Endodermal cell (in vitro differentiated cells): ENCODE data around the gene GTF3C2. TPM values are rescaled to one million over a fixed set of nuclear protein-coding genes. Genes with fewer than 3 reads are reported as not detected.

ENCODE experiments used
- DNase-seq: peaks from one replicate; pipeline ENCODE4 v3.0.0-alpha.2; 2017
- H3K27ac ChIP-seq: 2 replicates; pipeline ENCODE4 v1.5.1; 2013; ENCODE audit warnings: mild to moderate bottlenecking, low read depth, low read length, moderate library complexity
- H3K27me3 ChIP-seq: 2 replicates; pipeline ENCODE4 v1.6.1; 2013; ENCODE audit warnings: mild to moderate bottlenecking, low read length, moderate library complexity; ENCODE audit not compliant: insufficient read depth, control insufficient read depth, poor library complexity, severe bottlenecking
- H3K36me3 ChIP-seq: 2 replicates; pipeline ENCODE4 v1.7.0; 2013; ENCODE audit warnings: mild to moderate bottlenecking, low read length, moderate library complexity; ENCODE audit not compliant: control insufficient read depth, insufficient read depth
- H3K4me1 ChIP-seq: one replicate; pipeline ENCODE4 v1.7.0; 2013; ENCODE audit warnings: low read length; ENCODE audit not compliant: control insufficient read depth, insufficient read depth
- H3K4me3 ChIP-seq: 2 replicates; pipeline ENCODE4 v1.5.1; 2013; ENCODE audit warnings: mild to moderate bottlenecking, low read length, moderate library complexity
- H3K9ac ChIP-seq: 2 replicates; pipeline ENCODE4 v1.6.1; 2013; ENCODE audit warnings: mild to moderate bottlenecking, low read length, moderate library complexity; ENCODE audit not compliant: poor library complexity, severe bottlenecking; ENCODE audit errors: extremely low read depth
- H3K9me3 ChIP-seq: 2 replicates; pipeline ENCODE4 v1.6.1; 2013; ENCODE audit warnings: mild to moderate bottlenecking, low read length, moderate library complexity; ENCODE audit not compliant: control insufficient read depth
- H3K27ac Mint-ChIP-seq: 2 replicates; pipeline ENCODE4 v1.8.0; 2020; ENCODE audit warnings: mixed read lengths
- H3K27me3 Mint-ChIP-seq: 2 replicates; pipeline ENCODE4 v1.8.0; 2021; ENCODE audit warnings: mild to moderate bottlenecking, mixed read lengths; ENCODE audit not compliant: insufficient read depth
- H3K36me3 Mint-ChIP-seq: 2 replicates; pipeline ENCODE4 v1.8.0; 2020; ENCODE audit warnings: low read depth, mixed read lengths
- H3K4me1 Mint-ChIP-seq: 2 replicates; pipeline ENCODE4 v1.8.0; 2020; ENCODE audit warnings: mixed read lengths
- H3K4me3 Mint-ChIP-seq: 2 replicates; pipeline ENCODE4 v1.8.0; 2020; ENCODE audit warnings: mild to moderate bottlenecking, moderate library complexity, mixed read lengths
- H3K9me3 Mint-ChIP-seq: 2 replicates; pipeline ENCODE4 v1.8.0; 2020; ENCODE audit warnings: mild to moderate bottlenecking, mixed read lengths
- CTCF ChIP-seq: fragments of 200-600 bp; sonication (generic); conservative IDR thresholded peaks from 2 replicates; pipeline ENCODE4 v1.5.0; 2021; ENCODE audit warnings: antibody characterized with exemption, mild to moderate bottlenecking
- WGBS, 2 experiments: methylation state at CpG; one replicate each; pipeline versions ENCODE4 v1.1.5 to v1.1.7; 2013; ENCODE audit warnings: missing lambda C conversion rate in 2 of 2, mixed read lengths in 1 of 2; ENCODE audit not compliant: insufficient coverage in 1 of 2, insufficient read length in 1 of 2; 5-methylcytosine and 5-hydroxymethylcytosine counted together
- total RNA-seq, 2 donors: library from RNA; stranded (reverse); fragmentation: NEBNext Ultra II Directional in 1 of 2; extraction: Animal tissue kit (Norgen Biotek cat#: 25700) in 1 of 2; gene quantifications; 2 replicates in 1 of 2; 3 replicates in 1 of 2; pipeline ENCODE4 v1.2.1, GENCODE V29; 2021

The GTF3C2 gene
- total RNA-seq, 2 donors from 2014 or later: 105 to 120 TPM

GRCh38 chr2:27376866-27377617, 20.5 kb upstream of the GTF3C2 start:
- no peak overlapping the region for H3K27ac ChIP-seq
- H3K27ac Mint-ChIP-seq: peak overlapping the region; percentile 48
- peaks cover 64% of the 10 kb centered on the region for H3K36me3 Mint-ChIP-seq
- no peaks in the 10 kb centered on the region for H3K9me3 ChIP-seq
- no peak overlapping the region for H3K9ac ChIP-seq
- peaks cover 82% of the 10 kb centered on the region for H3K36me3 ChIP-seq
- no peak for TF ChIP-seq CTCF
- H3K27me3 Mint-ChIP-seq: no peaks in the 10 kb centered on the region
- DNase-seq: no peak
- H3K4me1 ChIP-seq: peaks cover 4% of the 10 kb centered on the region
- WGBS, 2 experiments: 80 to 81% methylated on average over 6 to 10 of the region's 10 CpGs
- H3K27me3 ChIP-seq: no peaks in the 10 kb centered on the region
- H3K4me3 Mint-ChIP-seq: no peak overlapping the region
- H3K9me3 Mint-ChIP-seq: no peaks in the 10 kb centered on the region
- no peak overlapping the region for H3K4me3 ChIP-seq
- H3K4me1 Mint-ChIP-seq: peaks cover 27% of the 10 kb centered on the region

GRCh38 chr2:27376151-27376865, 19.7 kb upstream of the GTF3C2 start:
- H3K4me1 ChIP-seq: peaks cover 7% of the 10 kb centered on the region
- no peaks in the 10 kb centered on the region for H3K27me3 ChIP-seq
- no peak for TF ChIP-seq CTCF
- Mint-ChIP-seq H3K36me3 (peaks cover 58% of the 10 kb centered on the region), H3K4me3 (no peak overlapping the region), H3K27me3 (no peaks in the 10 kb centered on the region), H3K9me3 (no peaks in the 10 kb centered on the region), H3K27ac (peak overlapping the region; percentile 48), H3K4me1 (peaks cover 28% of the 10 kb centered on the region)
- WGBS, 2 experiments: 96 to 100% methylated on average over 8 to 16 of the region's 16 CpGs
- no peak overlapping the region for H3K4me3 ChIP-seq
- no peak overlapping the region for H3K27ac ChIP-seq
- no peak for DNase-seq
- no peaks in the 10 kb centered on the region for H3K9me3 ChIP-seq
- H3K36me3 ChIP-seq: peaks cover 74% of the 10 kb centered on the region
- no peak overlapping the region for H3K9ac ChIP-seq

- Histone ChIP-seq H3K4me3 (no peak overlapping the region), H3K27ac (no peak overlapping the region), H3K4me1 (peaks cover 7% of the 10 kb centered on the region), H3K36me3 (peaks cover 69% of the 10 kb centered on the region), H3K9ac (no peak overlapping the region), H3K9me3 (no peaks in the 10 kb centered on the region), H3K27me3 (no peaks in the 10 kb centered on the region)
- WGBS, 2 experiments: 94 to 96% methylated on average over 10 to 20 of the region's 20 CpGs
- H3K27ac Mint-ChIP-seq: no peak overlapping the region
- peaks cover 26% of the 10 kb centered on the region for H3K4me1 Mint-ChIP-seq
- no peak for DNase-seq
- no peaks in the 10 kb centered on the region for H3K9me3 Mint-ChIP-seq
- TF ChIP-seq CTCF: no peak
- H3K36me3 Mint-ChIP-seq: peaks cover 58% of the 10 kb centered on the region
- no peaks in the 10 kb centered on the region for H3K27me3 Mint-ChIP-seq
- no peak overlapping the region for H3K4me3 Mint-ChIP-seq
These were observed 19.0 kb upstream of the GTF3C2 start for GRCh38 chr2:27375513-27376099.
